Measurements from ENCODE around the gene CAMK4. TPM values are rescaled to one million over a fixed set of nuclear protein-coding genes. Genes with fewer than 3 reads are reported as not detected.

CAMK4 gene
- total RNA-seq, 1 experiment from 2014 or later, result 6.3 TPM

DNA sequence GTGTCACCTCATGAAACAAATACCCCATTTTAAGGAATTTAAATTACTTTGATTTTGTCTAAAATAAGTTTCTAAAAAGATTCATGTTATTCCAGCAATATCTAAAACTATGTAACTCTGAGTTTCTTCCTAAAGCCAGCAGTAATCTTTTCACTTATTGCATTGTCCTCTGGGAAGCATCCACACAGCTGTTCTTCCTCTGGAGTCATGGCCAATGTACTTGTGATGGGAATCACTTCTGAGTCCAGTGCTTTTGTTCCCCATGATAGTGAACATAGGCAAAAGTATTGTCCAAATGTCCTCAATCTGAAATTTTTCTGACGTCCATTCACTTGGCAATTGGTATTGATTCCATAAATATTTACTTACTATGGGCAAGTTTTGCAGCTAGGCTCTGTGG lies 163.2 kb downstream of the CAMK4 start:
- no peak overlapping the region for H2AK5ac ChIP-seq (ENCODE audit: insufficient read length, low read length)
- H3K23ac ChIP-seq (ENCODE audit: insufficient read length, low read depth, low read length), result no peak overlapping the region
- no peaks in the 10 kb centered on the region for H3K79me2 ChIP-seq (ENCODE audit: insufficient read depth, low read length)
- H2AFZ ChIP-seq (ENCODE audit: low read length), result no peak overlapping the region
- H2BK12ac ChIP-seq (ENCODE audit: insufficient read length, low read depth, low read length), result no peak overlapping the region
- H3K4me1 ChIP-seq (ENCODE audit: insufficient read depth, low read length), result no peaks in the 10 kb centered on the region
- no peak overlapping the region for H3T11ph ChIP-seq (ENCODE audit: low read length)
- Mint-ChIP-seq H3K9me3 (no peaks in the 10 kb centered on the region), H3K27ac (no peak overlapping the region), H3K4me3 (no peak overlapping the region), H3K27me3 (ENCODE audit: low read depth) (no peaks in the 10 kb centered on the region), H3K36me3 (ENCODE audit: insufficient read depth in 1 of 3, low read depth in 3 of 3) (no peaks in the 10 kb centered on the region), H3K4me1 (peaks cover 3 to 5% of the 10 kb centered on the region in 2 experiments; a peak in 3 of 4 replicates)
- no peak overlapping the region for H3K4ac ChIP-seq (ENCODE audit: low read depth, low read length)
- H2BK120ac ChIP-seq (ENCODE audit: low read depth, low read length, poor library complexity, severe bottlenecking), result no peak overlapping the region
- H3K14ac ChIP-seq (ENCODE audit: insufficient read depth, low read length), result no peak overlapping the region
- no CpG with 5 or more reads among the region's 1 CpG for WGBS (ENCODE audit: extremely low coverage, insufficient read length, low lambda C conversion rate)
- H4K8ac ChIP-seq (replicated peaks; ENCODE audit: insufficient read length, low read depth, low read length), result no peak overlapping the region
- H3K79me1 ChIP-seq (ENCODE audit: insufficient read depth, low read depth, low read length, poor library complexity, severe bottlenecking), result no peaks in the 10 kb centered on the region
- H3K27me3 ChIP-seq (ENCODE audit: insufficient read depth, low read length), result no peaks in the 10 kb centered on the region
- no peak overlapping the region for H3K56ac ChIP-seq (ENCODE audit: insufficient read length, low read depth, low read length)
- no peaks in the 10 kb centered on the region for H4K20me1 ChIP-seq (ENCODE audit: control insufficient read depth, insufficient read depth, insufficient read length)
- H3K27ac ChIP-seq (ENCODE audit: insufficient read length, low read depth, low read length), result no peak overlapping the region
- no peak for DNase-seq
- no peak for TF ChIP-seq CTCF (conservative IDR thresholded peaks at IDR 0.05)
- no peak overlapping the region for H3K4me2 ChIP-seq (ENCODE audit: insufficient read depth, insufficient read length, low read length)
- no peaks in the 10 kb centered on the region for H3K23me2 ChIP-seq (ENCODE audit: insufficient read length, low read depth, low read length, poor library complexity, severe bottlenecking)
- H4K5ac ChIP-seq (ENCODE audit: insufficient read length, low read depth, low read length), result no peak overlapping the region
- H2BK5ac ChIP-seq (ENCODE audit: insufficient read length, low read length), result no peak overlapping the region
- H4K91ac ChIP-seq (ENCODE audit: insufficient read length, low read depth, low read length), result no peak overlapping the region
- H2BK20ac ChIP-seq (ENCODE audit: low read depth, low read length, poor library complexity, severe bottlenecking), result no peak overlapping the region
- no peak overlapping the region for H3K9ac ChIP-seq (ENCODE audit: extremely low read depth, insufficient read length, low read length)
- no peaks in the 10 kb centered on the region for H3K9me3 ChIP-seq (ENCODE audit: control insufficient read depth, low read depth, low read length)
- no peak overlapping the region for H3K18ac ChIP-seq (ENCODE audit: insufficient read length, low read depth, low read length)
- H2BK15ac ChIP-seq (ENCODE audit: low read depth, low read length), result no peak overlapping the region
